IPS-20b (cell line): Measurements from ENCODE around the gene ZNF823.

Experiments
- H3K27ac ChIP-seq: one replicate; pipeline ENCODE4 v1.5.1; 2013; ENCODE audit warnings: low read length
- H3K27me3 ChIP-seq: 2 replicates; pipeline ENCODE4 v1.6.1; 2013; ENCODE audit warnings: mild to moderate bottlenecking, low read length, inconsistent platforms; ENCODE audit not compliant: insufficient read depth
- H3K36me3 ChIP-seq: 2 replicates; pipeline ENCODE4 v1.6.1; 2013; ENCODE audit warnings: low read depth, mild to moderate bottlenecking, inconsistent platforms, low read length, moderate library complexity; ENCODE audit not compliant: insufficient read depth
- H3K4me1 ChIP-seq: 2 replicates; pipeline ENCODE4 v1.6.1; 2013; ENCODE audit warnings: mild to moderate bottlenecking, control low read depth, inconsistent platforms, low read length, moderate library complexity; ENCODE audit not compliant: insufficient read depth
- H3K4me3 ChIP-seq: 2 replicates; pipeline ENCODE4 v1.5.1; 2013; ENCODE audit warnings: mild to moderate bottlenecking, low read length, inconsistent platforms
- H3K9ac ChIP-seq: 2 replicates; pipeline ENCODE4 v1.6.1; 2013; ENCODE audit warnings: low read depth, mild to moderate bottlenecking, inconsistent platforms, low read length, moderate library complexity
- H3K9me3 ChIP-seq: 2 replicates; pipeline ENCODE4 v1.6.1; 2013; ENCODE audit warnings: mild to moderate bottlenecking, low read depth, low read length, inconsistent platforms; ENCODE audit not compliant: insufficient read depth

ZNF823 gene

DNA sequence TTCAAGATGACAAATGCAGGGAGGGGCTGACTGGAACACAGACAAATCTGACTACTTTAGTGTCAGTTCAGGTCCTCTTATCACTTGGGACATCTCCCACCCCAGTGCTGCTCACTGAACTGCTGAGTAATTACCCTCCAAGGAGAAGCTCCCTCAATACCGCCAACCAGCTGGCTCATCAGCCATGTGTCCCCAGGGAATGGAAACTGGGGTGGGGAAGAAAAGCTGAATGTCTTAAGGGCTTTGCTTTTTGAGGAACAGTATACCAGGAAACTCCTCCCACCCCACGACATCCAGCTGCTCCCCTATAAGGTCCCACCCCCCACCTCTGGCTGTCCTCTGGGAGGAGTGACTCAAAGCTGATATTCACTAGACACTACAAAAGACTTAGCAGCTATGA is 2.0 kb downstream of the ZNF823 start:
- Histone ChIP-seq H3K9me3 (no peaks in the 10 kb centered on the region), H3K4me1 (peaks cover 7% of the 10 kb centered on the region; the same call in 1 of the 2 replicates), H3K27me3 (peaks cover 27% of the 10 kb centered on the region), H3K4me3 (no peak overlapping the region), H3K36me3 (no peaks in the 10 kb centered on the region), H3K9ac (no peak overlapping the region), H3K27ac (no peak overlapping the region)

DNA sequence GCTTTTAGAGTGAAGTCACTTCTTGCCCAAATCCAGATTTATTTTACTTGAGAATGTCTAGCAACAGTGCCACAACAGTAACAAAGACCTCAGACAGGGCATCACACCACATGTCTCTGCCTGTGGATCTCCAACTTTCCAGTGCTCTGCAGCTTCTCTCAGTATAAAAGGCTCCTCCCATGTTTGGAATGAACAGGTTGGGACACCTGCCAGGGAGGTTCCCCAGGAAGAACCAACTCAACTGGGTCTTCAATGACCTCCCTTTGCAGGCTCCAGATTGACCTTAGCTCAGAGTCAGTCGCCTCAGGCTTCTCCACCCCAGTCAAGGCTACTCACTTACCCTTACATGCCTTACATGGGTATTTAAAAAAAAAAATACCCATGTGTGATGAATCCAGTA is 3.4 kb downstream of the ZNF823 start:
- no peak overlapping the region for H3K4me3 ChIP-seq
- H3K9me3 ChIP-seq: no peaks in the 10 kb centered on the region
- H3K27me3 ChIP-seq: peaks cover 20% of the 10 kb centered on the region
- peaks cover 7% of the 10 kb centered on the region; the same call in 1 of the 2 replicates for H3K4me1 ChIP-seq
- no peak overlapping the region for H3K27ac ChIP-seq
- no peaks in the 10 kb centered on the region for H3K36me3 ChIP-seq
- no peak overlapping the region for H3K9ac ChIP-seq

DNA sequence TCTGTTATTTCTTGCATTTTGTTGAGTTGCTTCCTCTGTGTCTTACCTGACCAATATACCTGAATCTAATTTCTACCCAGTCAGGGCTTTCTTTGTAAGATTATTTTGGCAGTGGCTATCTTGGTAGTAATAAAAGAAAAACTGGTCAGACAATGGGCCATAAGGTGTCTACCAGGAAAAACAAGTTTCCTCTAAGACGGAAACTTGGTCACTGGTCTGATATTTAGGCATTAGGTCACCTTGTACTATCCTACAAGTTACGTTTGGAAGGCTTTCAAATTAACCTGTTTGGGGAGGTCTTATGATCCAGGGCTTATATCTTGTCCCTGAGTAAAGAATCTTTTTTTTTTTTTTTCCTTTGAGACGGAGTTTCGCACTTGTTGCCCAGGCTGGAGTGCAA is 9.2 kb downstream of the ZNF823 start:
- Histone ChIP-seq H3K27me3 (no peaks in the 10 kb centered on the region), H3K4me1 (peaks cover 4% of the 10 kb centered on the region; the same call in 1 of the 2 replicates), H3K4me3 (no peak overlapping the region), H3K36me3 (0 out of 2 replicates have a peak, but pooled peaks cover 6% of the 10 kb centered on the region), H3K27ac (no peak overlapping the region), H3K9me3 (no peaks in the 10 kb centered on the region), H3K9ac (no peak overlapping the region)

DNA sequence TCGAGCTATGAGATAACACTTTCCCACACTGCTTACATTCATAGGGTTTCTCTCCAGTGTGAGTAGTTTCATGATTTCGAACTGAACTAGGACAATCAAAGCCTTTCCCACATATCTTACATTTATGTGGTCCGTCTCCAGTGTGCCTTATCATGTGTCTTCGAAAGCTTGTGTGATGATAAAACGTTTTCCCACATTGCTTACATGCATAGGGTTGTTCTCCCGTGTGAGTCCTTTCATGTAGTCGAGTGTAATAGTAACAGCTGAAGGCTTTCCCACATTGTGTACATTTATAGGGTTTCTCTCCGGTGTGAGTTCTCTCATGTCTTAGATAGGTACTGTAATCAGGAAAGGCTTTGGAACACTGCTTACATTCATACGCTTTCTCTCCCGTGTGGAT is 16.3 kb downstream of the ZNF823 start:
- Histone ChIP-seq H3K4me1 (no peaks in the 10 kb centered on the region), H3K9ac (no peak overlapping the region), H3K9me3 (peaks cover 36% of the 10 kb centered on the region), H3K27me3 (no peaks in the 10 kb centered on the region), H3K27ac (no peak overlapping the region), H3K36me3 (peaks cover 35% of the 10 kb centered on the region), H3K4me3 (no peak overlapping the region)

DNA sequence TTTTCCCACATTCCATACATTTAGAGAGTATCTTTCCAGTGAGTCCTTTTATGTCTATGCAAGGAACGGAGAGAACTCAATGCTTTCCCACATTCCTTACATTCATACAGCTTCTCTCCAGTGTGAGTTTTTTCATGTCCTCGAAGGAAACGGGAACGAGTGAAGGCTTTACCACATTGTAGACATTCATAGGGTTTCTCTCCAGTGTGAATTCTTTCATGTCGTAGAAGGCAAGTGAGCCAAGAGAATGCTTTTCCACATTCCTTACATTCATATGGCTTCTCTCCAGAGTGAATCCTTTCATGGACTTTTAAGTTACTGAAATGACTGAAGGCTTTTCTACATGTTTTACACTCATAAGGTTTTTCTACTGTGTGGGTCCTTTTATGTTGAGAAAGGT is 17.1 kb downstream of the ZNF823 start:
- Histone ChIP-seq H3K4me1 (no peaks in the 10 kb centered on the region), H3K27me3 (no peaks in the 10 kb centered on the region), H3K27ac (no peak overlapping the region), H3K9ac (no peak overlapping the region), H3K4me3 (no peak overlapping the region; the same call in 1 of the 2 replicates), H3K9me3 (peaks cover 36% of the 10 kb centered on the region), H3K36me3 (peaks cover 35% of the 10 kb centered on the region)

DNA sequence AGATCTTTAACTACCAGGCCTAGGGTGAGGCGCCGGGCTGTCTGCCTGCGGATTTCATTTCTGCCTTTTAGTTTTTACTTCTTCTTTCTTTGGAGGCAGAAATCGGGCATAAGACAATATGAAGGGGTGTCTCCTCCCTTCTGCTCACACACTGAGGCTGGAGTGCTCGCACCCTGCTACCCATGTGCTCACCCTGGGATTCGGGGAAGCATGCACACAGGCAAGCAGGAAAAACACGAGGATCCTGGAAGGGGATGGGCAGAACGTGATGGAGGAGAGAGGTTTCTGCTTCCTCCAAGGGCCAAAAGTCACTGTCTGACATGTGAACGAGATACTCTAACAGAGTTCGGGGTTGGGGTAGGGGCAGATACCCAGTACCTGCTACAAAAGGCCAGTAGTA is 28.4 kb downstream of the ZNF823 start:
- no peaks in the 10 kb centered on the region for H3K9me3 ChIP-seq
- H3K4me3 ChIP-seq: no peak overlapping the region
- H3K9ac ChIP-seq: no peak overlapping the region
- H3K4me1 ChIP-seq: no peaks in the 10 kb centered on the region
- H3K27ac ChIP-seq: no peak overlapping the region
- no peaks in the 10 kb centered on the region for H3K36me3 ChIP-seq
- H3K27me3 ChIP-seq: no peaks in the 10 kb centered on the region

DNA sequence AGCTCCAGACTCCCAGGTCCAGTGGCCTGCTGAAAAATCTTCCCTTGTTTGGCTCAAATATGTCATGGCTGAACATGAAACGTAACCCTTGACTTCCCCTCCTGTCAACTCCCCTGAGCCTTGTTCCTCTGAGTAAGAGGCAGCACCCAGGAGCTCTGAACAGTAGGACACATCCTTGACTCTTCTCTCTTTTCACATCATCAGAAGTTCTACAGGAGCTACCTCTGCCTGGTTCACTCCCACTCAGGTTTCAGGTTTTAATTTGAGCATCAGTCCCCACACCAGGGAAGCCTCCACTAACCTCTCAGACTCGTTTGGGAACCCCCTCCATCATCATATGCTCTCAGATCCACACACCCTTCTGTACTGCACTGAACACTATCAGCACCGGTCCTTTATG is 30.3 kb downstream of the ZNF823 start:
- H3K27me3 ChIP-seq: no peaks in the 10 kb centered on the region
- H3K9me3 ChIP-seq: no peaks in the 10 kb centered on the region
- no peak overlapping the region for H3K4me3 ChIP-seq
- no peaks in the 10 kb centered on the region for H3K4me1 ChIP-seq
- H3K9ac ChIP-seq: no peak overlapping the region
- H3K27ac ChIP-seq: no peak overlapping the region
- H3K36me3 ChIP-seq: no peaks in the 10 kb centered on the region

DNA sequence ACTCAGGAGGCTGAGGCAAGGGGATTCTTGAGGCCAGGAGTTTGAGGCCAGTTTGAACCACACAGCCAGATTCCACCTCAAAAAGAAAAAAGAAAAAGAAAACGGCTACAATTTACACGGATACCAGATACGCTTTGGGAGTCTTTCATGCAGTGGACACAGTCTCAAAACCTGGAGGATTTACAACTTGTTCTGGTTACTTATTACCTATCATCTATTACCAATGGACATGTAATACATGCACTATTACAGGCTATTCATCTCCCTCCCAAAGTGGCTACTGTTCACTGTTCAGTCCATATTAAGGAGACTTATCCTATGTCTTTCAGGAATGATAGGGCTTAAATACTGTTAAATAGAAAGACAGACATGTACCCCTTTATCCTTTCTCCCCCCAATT is 33.3 kb downstream of the ZNF823 start:
- no peak overlapping the region for H3K9ac ChIP-seq
- no peak overlapping the region for H3K4me3 ChIP-seq
- no peaks in the 10 kb centered on the region for H3K36me3 ChIP-seq
- no peak overlapping the region for H3K27ac ChIP-seq
- H3K4me1 ChIP-seq: no peaks in the 10 kb centered on the region
- H3K9me3 ChIP-seq: no peaks in the 10 kb centered on the region
- H3K27me3 ChIP-seq: no peaks in the 10 kb centered on the region

DNA sequence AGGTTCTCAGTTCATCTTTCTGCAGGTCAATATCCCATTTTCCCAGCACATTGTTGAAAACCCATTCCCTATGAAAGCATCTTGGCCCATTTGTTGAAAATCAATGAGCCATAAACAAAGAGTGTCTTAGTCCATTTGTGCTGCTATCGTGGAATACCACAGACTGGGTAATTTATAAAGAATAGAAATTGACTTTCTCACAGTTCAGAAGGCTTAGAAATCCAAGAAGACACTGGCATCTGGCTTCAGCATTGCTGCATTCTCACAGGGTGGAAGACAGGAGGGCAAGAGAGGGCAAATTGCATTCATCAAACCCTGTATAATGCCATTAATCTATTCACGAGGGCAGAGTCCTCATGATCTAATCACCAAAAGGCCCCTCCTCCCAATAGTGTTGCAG is 34.1 kb downstream of the ZNF823 start:
- H3K27me3 ChIP-seq: no peaks in the 10 kb centered on the region

DNA sequence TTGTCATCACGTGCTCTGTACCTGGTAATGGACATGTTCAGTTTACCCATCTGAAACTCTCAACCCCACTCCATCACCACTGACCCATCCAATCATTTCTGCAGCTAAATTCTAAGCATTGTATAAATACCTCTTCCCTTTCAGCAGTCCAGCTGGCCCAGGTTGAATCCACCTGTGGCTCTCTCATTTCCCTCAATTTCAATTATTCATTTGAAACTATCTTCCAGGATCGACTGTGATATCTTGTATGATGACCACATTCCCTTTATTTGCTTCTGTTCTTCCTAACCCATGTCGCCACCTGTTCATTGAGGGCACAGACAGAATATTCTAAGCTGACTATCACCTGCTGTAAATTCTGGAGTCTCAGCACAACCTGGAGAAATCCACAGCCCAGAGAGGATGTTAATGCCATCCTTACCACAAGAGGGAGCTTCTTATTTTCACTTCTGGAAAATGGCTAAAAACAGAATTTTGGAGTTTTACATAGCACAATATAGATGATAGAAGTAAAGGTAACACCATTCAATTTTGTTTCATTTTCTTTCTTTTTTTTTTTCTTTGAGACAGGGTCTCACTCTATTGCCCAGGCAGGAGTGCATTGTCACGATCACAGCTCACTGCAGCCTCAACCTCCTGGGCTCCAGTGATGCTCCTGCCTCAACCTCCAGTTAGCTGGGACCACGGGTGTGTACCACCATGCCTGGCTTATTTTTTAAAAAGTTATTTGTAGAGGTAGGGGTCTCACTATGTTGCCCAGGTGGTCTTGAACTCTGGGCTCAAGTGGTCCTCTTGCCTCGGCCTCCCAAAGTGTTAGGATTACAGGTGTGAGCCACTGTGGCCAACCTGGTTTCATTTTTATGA is 38.6 kb downstream of the ZNF823 start:
- Histone ChIP-seq H3K27me3 (peaks cover 6% of the 10 kb centered on the region; the same call in 1 of the 2 replicates), H3K9ac (no peak overlapping the region), H3K9me3 (no peaks in the 10 kb centered on the region), H3K4me3 (no peak overlapping the region), H3K36me3 (no peaks in the 10 kb centered on the region), H3K4me1 (no peaks in the 10 kb centered on the region), H3K27ac (no peak overlapping the region)

More for the DNA sequence above, 34.1 kb downstream of the ZNF823 start:
- Histone ChIP-seq H3K36me3 (no peaks in the 10 kb centered on the region), H3K4me1 (no peaks in the 10 kb centered on the region), H3K9me3 (no peaks in the 10 kb centered on the region), H3K4me3 (no peak overlapping the region), H3K9ac (no peak overlapping the region), H3K27ac (no peak overlapping the region)

DNA sequence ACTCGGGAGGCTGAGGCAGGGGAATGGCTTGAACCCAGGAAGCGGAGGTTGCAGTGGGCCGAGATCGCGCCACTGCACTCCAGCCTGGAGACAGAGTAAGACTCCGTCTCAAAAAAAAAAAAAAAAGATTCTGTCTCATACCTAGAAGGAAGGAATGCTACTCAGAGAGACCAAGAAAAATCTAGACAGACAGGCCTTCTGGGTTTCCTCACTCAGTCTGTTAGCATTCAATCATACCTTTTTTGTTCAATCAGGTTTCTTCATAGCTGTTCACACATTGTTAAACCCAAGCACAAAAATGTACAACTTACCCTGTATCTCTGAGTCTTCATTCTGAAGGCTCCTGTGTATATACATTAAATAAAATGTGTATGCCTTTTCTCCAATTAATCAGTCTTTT is 40.5 kb downstream of the ZNF823 start:
- no peaks in the 10 kb centered on the region for H3K9me3 ChIP-seq
- no peak overlapping the region for H3K27ac ChIP-seq
- H3K9ac ChIP-seq: no peak overlapping the region
- H3K36me3 ChIP-seq: no peaks in the 10 kb centered on the region
- H3K4me1 ChIP-seq: no peaks in the 10 kb centered on the region; the same call in 1 of the 2 replicates
- H3K27me3 ChIP-seq: peaks cover 6% of the 10 kb centered on the region; the same call in 1 of the 2 replicates
- H3K4me3 ChIP-seq: no peak overlapping the region

DNA sequence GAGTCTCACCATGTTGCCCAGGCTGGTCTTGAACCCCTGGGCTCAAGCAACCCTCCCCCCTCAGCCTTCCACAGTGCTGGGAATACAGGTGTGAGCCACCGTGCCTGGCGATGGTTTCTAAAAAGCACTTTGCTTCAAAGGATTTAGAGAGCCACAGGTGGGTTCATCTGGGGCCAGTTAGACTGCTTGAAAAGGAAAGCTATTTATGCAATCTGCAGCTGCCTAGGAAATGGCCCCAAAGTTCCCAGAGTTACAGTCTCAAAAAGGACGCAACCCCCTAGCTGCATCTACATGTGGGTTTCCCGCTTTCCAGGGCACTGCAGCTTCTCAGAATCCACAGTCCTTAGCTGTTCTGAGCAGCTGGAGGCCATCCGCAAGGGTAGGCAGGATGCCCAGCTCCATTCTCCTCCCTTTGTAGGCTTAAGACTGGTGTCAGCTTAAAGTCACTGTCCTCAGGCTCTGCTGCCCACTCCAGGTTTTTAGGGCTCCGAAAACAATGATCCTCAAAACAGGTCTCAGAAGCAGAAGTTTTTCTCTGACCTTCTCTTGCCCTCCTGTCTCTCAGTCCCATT is 41.4 kb downstream of the ZNF823 start:
- H3K4me1 ChIP-seq: no peaks in the 10 kb centered on the region; the same call in 1 of the 2 replicates
- peaks cover 6% of the 10 kb centered on the region; the same call in 1 of the 2 replicates for H3K27me3 ChIP-seq
- no peak overlapping the region for H3K4me3 ChIP-seq
- no peaks in the 10 kb centered on the region for H3K9me3 ChIP-seq
- H3K9ac ChIP-seq: no peak overlapping the region
- H3K36me3 ChIP-seq: no peaks in the 10 kb centered on the region
- no peak overlapping the region for H3K27ac ChIP-seq
